ENCODE results near the gene THBD.

The THBD gene

DNA sequence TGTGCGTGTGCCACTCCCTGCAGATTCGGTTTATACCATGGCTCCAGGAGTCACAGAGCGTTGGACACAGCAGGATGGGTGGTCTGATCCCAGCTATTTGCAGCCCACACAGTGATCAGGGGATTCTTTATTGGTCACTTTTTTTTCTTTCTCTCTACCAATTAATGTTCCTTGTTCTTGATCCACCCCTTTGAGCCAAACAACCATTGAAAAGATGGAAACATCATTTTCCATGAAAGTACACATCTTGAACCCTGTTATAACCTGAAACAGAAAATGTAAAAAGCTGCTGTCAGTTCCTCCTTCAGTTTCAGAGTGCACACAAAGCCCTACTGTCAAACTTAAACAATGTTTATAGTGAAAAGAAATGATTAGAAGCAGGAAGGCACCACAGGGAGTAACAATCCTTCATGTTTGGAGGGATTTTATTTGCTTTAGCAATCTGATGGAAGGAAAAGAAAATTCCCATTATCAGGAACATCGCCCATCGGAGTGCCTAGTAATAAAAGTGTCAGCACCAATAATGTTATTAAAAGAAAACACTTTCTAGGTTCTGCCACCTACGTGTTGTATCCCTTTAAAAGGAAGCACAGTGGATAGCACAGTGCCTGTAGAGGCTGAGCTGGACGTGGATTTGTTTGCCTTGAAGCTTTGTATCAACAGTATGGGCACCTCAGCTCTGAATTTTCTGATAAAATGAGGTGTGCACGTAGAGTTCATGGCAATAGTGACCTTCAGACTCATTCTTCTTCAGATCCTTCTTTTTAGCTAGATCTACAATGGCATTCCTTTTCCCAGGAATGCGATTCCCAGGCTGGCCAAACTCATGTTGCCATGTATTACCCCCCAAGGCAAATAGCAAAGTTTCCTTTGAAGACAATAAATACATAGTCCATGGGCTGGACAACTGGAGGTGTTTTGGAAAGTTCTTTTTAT lies 16.1 kb upstream of the THBD start:
- TF ChIP-seq, protein P1, sequence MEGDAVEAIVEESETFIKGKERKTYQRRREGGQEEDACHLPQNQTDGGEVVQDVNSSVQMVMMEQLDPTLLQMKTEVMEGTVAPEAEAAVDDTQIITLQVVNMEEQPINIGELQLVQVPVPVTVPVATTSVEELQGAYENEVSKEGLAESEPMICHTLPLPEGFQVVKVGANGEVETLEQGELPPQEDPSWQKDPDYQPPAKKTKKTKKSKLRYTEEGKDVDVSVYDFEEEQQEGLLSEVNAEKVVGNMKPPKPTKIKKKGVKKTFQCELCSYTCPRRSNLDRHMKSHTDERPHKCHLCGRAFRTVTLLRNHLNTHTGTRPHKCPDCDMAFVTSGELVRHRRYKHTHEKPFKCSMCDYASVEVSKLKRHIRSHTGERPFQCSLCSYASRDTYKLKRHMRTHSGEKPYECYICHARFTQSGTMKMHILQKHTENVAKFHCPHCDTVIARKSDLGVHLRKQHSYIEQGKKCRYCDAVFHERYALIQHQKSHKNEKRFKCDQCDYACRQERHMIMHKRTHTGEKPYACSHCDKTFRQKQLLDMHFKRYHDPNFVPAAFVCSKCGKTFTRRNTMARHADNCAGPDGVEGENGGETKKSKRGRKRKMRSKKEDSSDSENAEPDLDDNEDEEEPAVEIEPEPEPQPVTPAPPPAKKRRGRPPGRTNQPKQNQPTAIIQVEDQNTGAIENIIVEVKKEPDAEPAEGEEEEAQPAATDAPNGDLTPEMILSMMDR (IDR thresholded peaks at IDR 0.05; ENCODE audit: extremely low read depth, insufficient read depth, missing control alignments) = no peak
- no peak for DNase-seq (ENCODE audit: low spot score)
- in situ Hi-C loops (cut with MboI; ENCODE audit: low pct_unique_long_range_greater_than_20kb, low sequenced_read_pairs, unreplicated experiment) = loop anchor here (25.0 kb wide), 1 partner anchor 272 kb away; no protein-coding TSS in a partner anchor

DNA sequence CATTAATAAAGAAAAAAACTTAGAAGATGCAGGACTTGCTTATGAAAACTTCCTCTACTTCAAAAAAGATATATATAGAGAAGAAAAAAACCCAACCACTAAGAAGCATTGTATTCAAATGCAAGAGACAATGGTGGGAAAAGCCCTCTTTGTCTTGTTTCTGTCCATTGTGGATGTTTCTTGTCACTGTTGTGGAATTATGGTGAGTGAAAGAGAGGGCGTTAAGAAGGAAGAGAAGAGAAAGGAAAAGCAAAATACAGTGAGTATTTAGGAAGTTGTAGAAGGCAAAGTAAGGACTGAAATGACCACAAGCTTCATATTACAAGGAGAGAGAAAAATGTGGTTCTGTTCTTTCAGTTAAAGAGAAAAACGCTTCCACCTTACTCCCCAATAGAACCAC lies 14.1 kb upstream of the THBD start:
- in situ Hi-C loops (cut with MboI; ENCODE audit: low pct_unique_long_range_greater_than_20kb, low sequenced_read_pairs, unreplicated experiment) = loop anchor here (25.0 kb wide), 1 partner anchor 274 kb away; no protein-coding TSS in a partner anchor
- no peak for DNase-seq (ENCODE audit: low spot score)
- TF ChIP-seq, protein P1 (IDR thresholded peaks at IDR 0.05; ENCODE audit: extremely low read depth, insufficient read depth, missing control alignments) = no peak

DNA sequence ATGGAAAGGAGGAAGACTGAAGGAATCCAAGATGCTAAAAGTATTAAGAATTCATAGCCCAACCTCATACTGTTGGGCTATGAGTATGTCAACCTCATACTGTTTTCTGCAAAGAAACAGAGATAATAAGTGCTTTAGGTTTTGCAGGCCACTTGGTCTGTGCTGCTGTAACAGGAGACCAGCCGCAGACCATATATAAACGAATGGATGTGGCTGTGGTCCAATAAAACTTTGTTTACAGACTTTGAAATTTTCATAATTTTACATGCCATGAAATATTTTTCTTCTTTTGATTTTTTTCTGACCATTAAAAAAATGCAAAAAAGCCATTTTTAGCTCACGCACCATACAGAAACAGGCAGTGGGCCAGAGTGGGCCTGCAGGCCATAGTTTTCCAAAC lies 13.7 kb upstream of the THBD start:
- TF ChIP-seq, protein P1 (IDR thresholded peaks at IDR 0.05; ENCODE audit: extremely low read depth, insufficient read depth, missing control alignments) = no peak
- no peak for DNase-seq (ENCODE audit: low spot score)
- in situ Hi-C loops (cut with MboI; ENCODE audit: low pct_unique_long_range_greater_than_20kb, low sequenced_read_pairs, unreplicated experiment) = loop anchor here (25.0 kb wide), 1 partner anchor 274 kb away; no protein-coding TSS in a partner anchor

DNA sequence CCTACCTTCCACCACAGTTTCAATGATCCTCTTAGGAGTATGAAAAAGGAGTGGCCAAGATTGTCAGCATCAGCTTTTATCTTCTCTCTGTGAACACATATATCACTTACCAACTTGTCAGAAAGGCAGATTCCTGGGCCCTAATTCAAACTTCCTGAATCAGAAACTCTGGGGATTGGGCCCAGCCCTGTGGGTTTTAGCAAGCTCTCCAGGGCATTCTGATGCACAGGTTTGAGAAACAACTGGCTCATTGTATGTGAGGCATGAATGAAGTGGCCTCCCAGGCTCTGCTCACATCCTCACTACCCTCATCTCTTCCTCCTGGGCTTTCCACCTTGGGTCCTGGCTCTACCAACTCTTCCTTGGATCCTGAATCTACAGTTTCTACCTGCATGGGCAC lies 13.2 kb upstream of the THBD start:
- TF ChIP-seq, protein P1 (IDR thresholded peaks at IDR 0.05; ENCODE audit: extremely low read depth, insufficient read depth, missing control alignments) = no peak
- no peak for DNase-seq (ENCODE audit: low spot score)
- in situ Hi-C loops (cut with MboI; ENCODE audit: low pct_unique_long_range_greater_than_20kb, low sequenced_read_pairs, unreplicated experiment) = loop anchor here (25.0 kb wide), 1 partner anchor 275 kb away; no protein-coding TSS in a partner anchor

DNA sequence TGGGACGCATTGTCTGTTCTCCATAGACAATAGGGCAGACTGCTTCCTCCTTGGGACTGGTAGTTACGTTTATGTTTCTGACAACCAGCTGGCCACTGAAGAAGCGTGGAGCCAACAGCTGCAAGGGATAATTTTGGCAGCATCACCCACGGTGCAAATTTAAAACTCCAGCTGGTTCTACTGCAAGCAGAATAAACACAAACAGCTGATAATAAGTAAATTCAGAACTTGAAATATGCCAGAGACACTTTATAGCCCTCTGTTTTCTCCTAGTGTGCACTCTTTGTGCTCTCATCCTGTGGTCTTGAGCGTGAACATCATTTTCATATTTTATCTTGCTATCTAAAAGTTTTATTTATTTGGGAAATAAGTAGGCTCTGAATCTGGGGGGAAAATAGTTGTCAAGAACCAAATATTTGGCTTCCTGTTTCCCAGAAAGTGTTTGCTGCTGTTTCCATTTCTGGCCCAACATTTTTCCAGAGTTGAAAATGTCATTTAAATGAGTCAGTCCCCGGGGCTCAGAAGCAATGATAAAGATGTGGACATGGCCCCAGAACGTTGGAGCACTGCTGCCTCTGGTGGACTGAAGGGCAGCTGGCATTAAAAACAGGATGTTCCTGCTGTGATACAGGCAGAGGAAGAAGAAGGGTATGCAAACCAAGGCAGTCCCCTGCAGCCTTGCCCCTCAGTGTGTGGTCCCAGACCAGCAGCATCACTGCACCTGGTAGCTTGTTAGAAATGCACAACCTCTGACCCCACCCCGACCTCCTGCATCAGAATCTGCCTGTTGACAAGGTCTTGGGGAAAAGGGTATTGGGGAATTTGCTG lies 12.5 kb upstream of the THBD start:
- no peak for DNase-seq (ENCODE audit: low spot score)
- TF ChIP-seq, protein P1 (IDR thresholded peaks at IDR 0.05; ENCODE audit: extremely low read depth, insufficient read depth, missing control alignments) = peak; percentile 12
- in situ Hi-C loops (cut with MboI; ENCODE audit: low pct_unique_long_range_greater_than_20kb, low sequenced_read_pairs, unreplicated experiment) = loop anchor here (25.0 kb wide), 1 partner anchor 275 kb away; no protein-coding TSS in a partner anchor

DNA sequence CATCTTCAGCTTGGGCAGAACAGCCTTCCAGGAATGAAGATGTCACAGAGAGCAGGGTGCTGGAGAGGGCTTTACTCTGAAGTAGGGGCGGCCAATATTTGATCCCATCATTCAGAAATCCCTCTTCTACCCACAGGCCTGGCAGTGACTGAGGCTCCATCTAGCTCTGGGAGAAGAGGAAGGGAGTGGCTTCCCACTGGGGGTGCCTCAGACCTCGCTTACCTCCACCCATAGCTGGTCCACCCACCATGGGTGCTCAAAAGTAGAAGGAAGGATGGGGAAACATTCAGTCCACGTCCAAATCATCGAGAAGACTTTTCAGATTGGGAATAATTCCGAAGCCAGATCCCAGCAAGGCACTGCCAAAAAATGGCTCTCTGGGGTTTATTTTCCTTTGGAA lies 11.8 kb upstream of the THBD start:
- in situ Hi-C loops (cut with MboI; ENCODE audit: low pct_unique_long_range_greater_than_20kb, low sequenced_read_pairs, unreplicated experiment) = loop anchor here (25.0 kb wide), 1 partner anchor 276 kb away; no protein-coding TSS in a partner anchor
- DNase-seq (ENCODE audit: low spot score) = no peak
- TF ChIP-seq, protein P1 (IDR thresholded peaks at IDR 0.05; ENCODE audit: extremely low read depth, insufficient read depth, missing control alignments) = no peak
